GM21723 (cell line): ENCODE measurements around the gene ITM2C.

Experiments used
- ATAC-seq: cut with Tn5 transposase; IDR thresholded peaks from one replicate; pipeline ENCODE4 v1.9.1; 2021; ENCODE audit warnings: mild to moderate bottlenecking, moderate library complexity; ENCODE audit not compliant: unreplicated experiment

Gene ITM2C

DNA sequence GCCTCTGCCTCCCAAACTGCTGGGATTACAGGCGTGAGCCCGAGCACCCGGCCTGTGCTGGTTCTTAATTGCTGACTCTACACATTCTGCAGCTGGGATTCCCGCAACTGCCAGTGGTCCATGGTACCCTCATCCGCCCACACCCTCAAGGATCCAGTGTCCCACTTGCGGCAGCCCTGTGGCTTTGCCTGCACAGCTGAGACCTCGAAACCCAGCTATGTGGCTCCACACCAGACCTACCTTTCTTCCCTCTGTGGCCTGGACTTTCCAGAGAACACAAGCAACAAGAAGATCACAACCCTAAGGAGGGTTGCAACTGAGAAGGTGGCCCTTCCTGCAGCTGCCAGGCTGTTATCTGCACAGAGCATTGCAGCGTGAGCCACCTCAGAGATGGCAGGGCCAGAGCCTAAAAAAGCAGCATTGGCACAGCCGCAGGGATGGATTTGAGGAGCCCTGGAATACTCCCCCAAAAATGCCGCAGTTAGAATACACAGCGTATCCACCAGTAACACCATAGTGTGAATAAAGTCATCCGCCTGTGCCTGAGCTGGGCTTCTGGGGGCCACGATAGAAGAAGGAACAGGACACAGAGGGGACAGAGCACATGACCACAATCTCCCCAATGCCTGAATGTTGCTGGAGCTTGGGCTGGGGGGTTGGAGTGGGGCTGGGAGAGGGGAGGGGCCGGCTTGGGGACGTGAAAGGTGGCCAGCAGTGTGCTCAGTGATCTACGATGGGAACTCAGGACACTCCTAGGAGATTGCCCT, 58.4 kb downstream of the ITM2C start:
- ATAC-seq, result no peak

DNA sequence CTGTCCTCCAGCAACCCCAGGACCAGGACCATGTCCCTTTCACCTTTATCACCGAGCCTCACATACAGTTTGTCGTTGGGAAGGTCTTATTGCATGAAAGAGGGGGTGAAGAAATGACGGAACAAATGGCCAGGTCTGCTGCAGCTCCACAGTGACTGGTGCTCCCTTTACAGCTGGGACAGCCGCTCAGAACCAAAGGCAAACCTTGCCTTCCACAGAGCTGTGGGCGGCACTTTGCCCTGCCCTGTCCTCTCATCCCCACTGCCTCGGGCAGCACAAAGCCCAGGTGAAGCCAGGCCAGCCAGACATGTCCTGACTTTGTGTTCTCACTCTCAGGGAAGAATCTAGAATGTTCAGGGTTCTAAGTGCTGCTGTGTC, 59.3 kb downstream of the ITM2C start:
- peak; percentile 1 for ATAC-seq

DNA sequence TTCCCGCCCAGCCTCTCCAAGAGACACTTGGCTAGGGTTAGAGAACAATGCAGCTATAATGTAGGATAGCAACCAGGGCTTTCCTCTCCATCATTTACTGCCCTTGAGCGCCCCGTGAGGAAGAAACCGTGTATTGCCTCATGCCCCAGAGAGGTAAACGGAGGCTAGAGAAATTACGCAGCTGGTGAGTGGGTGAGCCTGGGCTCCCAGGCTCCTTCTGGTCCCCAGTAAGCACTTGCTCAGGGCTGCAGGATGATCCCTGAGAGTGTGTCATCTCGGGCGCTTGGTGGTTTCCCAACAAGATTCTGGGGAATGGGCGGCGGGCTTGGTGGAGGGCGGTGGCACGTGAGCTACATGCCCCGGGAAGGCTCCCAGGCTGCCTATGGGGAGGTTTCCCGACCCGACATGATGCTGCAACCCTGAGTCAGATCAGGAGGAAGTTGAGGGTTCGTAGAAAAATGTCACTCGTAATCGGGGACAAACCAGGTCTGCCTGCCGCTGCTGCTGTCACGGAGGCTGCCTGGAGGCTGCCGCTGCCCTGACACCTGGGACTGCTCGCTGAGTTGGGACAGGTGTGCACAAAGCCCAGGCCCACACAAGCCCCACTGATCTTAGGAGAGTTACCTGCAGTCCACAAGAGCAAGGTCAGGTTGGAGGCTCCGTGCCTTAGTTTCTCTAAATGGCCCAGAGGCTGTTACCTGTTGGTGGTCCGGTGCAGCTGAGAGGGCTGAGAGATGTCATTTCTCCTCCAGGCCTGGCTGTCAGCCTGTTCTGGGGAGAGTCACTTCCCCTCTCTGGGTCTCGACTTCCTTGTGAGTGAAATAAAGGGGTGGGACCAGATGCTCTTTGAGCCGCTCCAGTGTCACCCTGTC, 60.0 kb downstream of the ITM2C start, which contains the start of gene GPR55:
GPR55 (minus strand) TSS at position 773 of the 872 bp plus-strand sequence. CDS start 14,280 bp downstream, outside the sequence.
- ATAC-seq, result peak; percentile 43

DNA sequence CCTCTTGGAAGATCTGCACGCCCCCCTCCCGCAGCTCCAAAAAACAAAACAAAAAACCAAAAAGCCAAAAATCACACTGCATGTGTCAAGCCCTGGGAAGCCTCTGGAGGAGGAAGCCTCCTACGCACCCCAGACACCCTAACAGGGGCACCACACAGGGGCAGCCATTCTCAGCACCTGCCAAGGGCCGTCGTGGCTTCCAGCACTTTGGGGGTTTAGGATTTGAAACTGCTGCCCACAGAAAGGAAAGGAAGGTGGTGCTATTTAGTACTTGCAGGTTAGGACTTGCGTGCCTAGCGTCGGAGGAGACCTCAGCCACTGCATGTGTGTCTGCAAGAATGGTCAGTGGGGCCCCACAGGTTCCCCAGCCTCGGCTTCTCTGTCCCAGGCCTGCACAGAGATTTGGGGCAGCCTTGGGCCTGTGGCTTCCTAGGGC, 60.7 kb downstream of the ITM2C start:
- ATAC-seq, result peak; percentile 23

DNA sequence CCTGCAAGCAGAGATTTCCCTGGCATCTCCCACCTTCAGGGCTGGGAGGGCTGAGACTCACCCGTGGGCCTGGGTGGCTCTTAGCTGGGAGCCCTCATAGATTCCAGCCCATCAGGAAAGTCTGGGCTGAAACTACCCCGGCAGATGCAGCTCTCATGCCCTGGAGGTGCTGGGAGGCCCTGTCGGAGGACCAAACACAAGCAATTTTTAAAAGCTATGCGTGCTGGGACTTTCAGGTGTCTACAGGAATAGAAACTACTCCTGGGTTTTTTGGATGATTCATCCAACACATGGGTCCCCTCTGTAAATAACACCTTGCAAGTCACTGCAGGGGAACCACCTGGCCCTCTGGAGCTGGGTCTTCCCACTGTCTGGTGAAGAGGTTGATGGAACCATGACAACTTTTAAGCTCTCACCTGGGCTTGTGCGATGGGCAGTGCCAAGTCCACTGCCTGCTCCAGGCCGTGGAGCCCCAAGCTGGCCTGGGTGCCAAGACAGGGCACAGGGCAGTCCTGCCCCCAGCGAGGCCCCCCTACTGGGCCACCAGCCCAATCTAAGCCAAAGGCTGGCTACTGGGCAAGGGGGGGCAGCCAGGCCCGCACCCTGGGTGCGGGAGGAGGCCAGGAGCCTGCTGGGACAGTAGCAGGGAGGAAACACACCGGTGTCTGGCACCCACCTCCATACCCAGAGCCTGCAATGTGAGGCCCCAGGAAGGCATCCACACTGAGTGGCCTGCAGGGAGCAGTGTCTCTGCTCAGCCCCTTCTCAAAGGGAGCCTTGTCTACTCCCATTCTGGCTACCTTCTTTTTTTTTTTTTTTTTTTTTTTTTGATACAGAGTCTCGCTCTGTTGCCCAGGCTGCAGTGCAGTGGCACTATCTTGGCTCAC, 61.4 kb downstream of the ITM2C start:
- ATAC-seq, result peak; percentile 37

DNA sequence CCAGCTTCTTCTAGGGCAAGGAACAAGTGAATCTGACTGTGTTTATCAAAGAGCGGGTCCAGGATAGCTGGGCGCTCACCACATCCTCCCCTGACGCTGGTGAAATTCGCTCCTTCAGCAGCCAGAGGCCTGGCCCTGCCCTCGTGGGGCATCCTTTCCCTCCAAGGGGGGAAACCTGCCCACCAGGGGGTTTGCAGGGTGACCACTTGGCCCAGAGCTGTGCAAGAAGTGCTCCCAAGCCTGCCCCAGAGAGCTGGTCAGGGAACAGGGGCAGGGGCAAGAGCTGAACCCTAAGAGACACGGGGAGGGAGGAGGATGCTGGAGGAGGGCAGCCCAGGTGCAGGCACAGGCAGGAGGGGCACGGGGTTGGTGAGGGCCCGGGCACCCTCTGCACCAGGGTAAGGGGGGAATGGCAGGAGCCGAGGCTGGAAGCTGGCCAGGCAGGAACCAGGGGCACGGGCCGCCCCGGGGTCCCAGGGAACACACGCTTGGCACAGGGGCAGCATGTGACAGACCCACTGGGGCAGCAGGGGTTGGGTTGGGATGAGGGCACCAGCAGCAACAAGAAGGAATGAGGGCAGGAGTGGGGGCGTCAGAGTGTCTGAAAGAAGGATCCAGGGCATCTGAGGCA, 63.1 kb downstream of the ITM2C start:
- no peak for ATAC-seq
